Measurements from ENCODE around the gene SRC.

GRCh38 chr20:37420610-37421009, 74.7 kb downstream of the SRC start:
- TF ChIP-seq CTCF (IDR thresholded peaks at IDR 0.05 in 4 of 5, conservative IDR thresholded peaks at IDR 0.05 in 1 of 5) (no peak), POLR2A (IDR thresholded peaks at IDR 0.05) (no peak)

All from gastrocnemius medialis (tissue), 4 donors.